HEK293 (cell line): ENCODE measurements around the gene PIK3CD.
"Not testable (repeated sequence)": the region's sequence is repeated elsewhere in the genome, so short reads cannot be mapped to it uniquely, and the experiment has no call there.

Experiments used
- CTCF ChIA-PET: fragments of 350-600 bp; formaldehyde crosslinking; extraction: SDS; loops from one replicate; lab custom pipeline; 2021; ENCODE audit warnings: antibody characterized with exemption; lab: Yijun Ruan, JAX
- POLR2A ChIA-PET: fragments of 300-600 bp; formaldehyde crosslinking; extraction: SDS; loops from one replicate; lab custom pipeline; 2020; ENCODE audit warnings: antibody characterized with exemption, inconsistent platforms; lab: Yijun Ruan, JAX
- H3K27ac ChIP-seq: fragments of 200-500 bp; sonication (Bioruptor generic); 2 replicates; pipeline ENCODE4 v1.5.1; 2014; ENCODE audit warnings: low read depth, low read length, control low read depth, inconsistent platforms; ENCODE audit errors: extremely low read depth
- H3K36me3 ChIP-seq, 2 experiments: fragments of 200-500 bp in 1 of 2; sonication (Bioruptor generic) in 1 of 2; 1 replicate in 1 of 2; 2 replicates in 1 of 2; pipeline ENCODE4 v1.5.1; 2014 to 2017; ENCODE audit warnings: inconsistent platforms in 2 of 2, low read length in 2 of 2; ENCODE audit not compliant: control insufficient read depth in 2 of 2, insufficient read depth in 1 of 2
- H3K4me1 ChIP-seq: fragments of 200-500 bp; sonication (Bioruptor generic); 2 replicates; pipeline ENCODE4 v1.5.1; 2014; ENCODE audit warnings: mild to moderate bottlenecking, low read length, inconsistent platforms; ENCODE audit not compliant: control insufficient read depth, insufficient read depth
- H3K4me3 ChIP-seq: 2 replicates; pipeline ENCODE4 v1.5.1; 2011; ENCODE audit warnings: low read depth, mild to moderate bottlenecking, control low read depth, low read length, moderate library complexity
- H3K9me3 ChIP-seq: fragments of 200-500 bp; sonication (Bioruptor generic); 2 replicates; pipeline ENCODE4 v1.5.1; 2014; ENCODE audit warnings: low read depth, low read length, inconsistent platforms; ENCODE audit not compliant: control insufficient read depth, insufficient read depth
- EGR2 ChIP-seq: fragments of 450-650 bp; formaldehyde crosslinking; IDR thresholded peaks from 2 replicates; pipeline ENCODE4 v1.5.1; 2016; ENCODE audit warnings: low read depth, missing biosample characterization, missing genetic modification characterization
- KLF9 ChIP-seq: fragments of 450-650 bp; formaldehyde crosslinking; IDR thresholded peaks from 2 replicates; pipeline ENCODE4 v1.5.1; 2016; ENCODE audit warnings: missing biosample characterization, missing genetic modification characterization, low read depth
- MEIS1 ChIP-seq: sonication (generic); formaldehyde crosslinking; IDR thresholded peaks from 2 replicates; pipeline ENCODE4 v1.8.1; 2022; ENCODE audit warnings: missing genetic modification reagents, mild to moderate bottlenecking, borderline replicate concordance
- PRDM6 ChIP-seq: fragments of 450-650 bp; formaldehyde crosslinking; IDR thresholded peaks from 2 replicates; pipeline ENCODE4 v1.5.1; 2017; ENCODE audit warnings: missing biosample characterization, missing genetic modification characterization
- TSHZ1 ChIP-seq: fragments of 450-650 bp; formaldehyde crosslinking; IDR thresholded peaks from 2 replicates; pipeline ENCODE4 v1.5.1; 2016; ENCODE audit warnings: missing biosample characterization, missing genetic modification characterization, borderline replicate concordance
- ZBTB20 ChIP-seq: fragments of 450-650 bp; formaldehyde crosslinking; IDR thresholded peaks from 2 replicates; pipeline ENCODE4 v1.5.1; 2016; ENCODE audit warnings: missing biosample characterization, missing genetic modification characterization
- ZBTB21 ChIP-seq: fragments of 450-650 bp; formaldehyde crosslinking; IDR thresholded peaks from 2 replicates; pipeline ENCODE4 v1.5.1; 2017; ENCODE audit warnings: missing biosample characterization, missing genetic modification characterization
- ZBTB6 ChIP-seq: fragments of 450-650 bp; formaldehyde crosslinking; IDR thresholded peaks from 2 replicates; pipeline ENCODE4 v1.5.1; 2017; ENCODE audit warnings: missing biosample characterization, missing genetic modification characterization
- ZBTB7A ChIP-seq: fragments of 450-650 bp; formaldehyde crosslinking; IDR thresholded peaks from 2 replicates; pipeline ENCODE4 v1.5.1; 2016; ENCODE audit warnings: low read depth, missing biosample characterization, missing genetic modification characterization
- ZNF10 ChIP-seq: fragments of 450-650 bp; formaldehyde crosslinking; IDR thresholded peaks from 2 replicates; pipeline ENCODE4 v1.5.1; 2017; ENCODE audit warnings: missing biosample characterization, missing genetic modification characterization
- ZNF221 ChIP-seq: fragments of 450-650 bp; formaldehyde crosslinking; IDR thresholded peaks from 2 replicates; pipeline ENCODE4 v1.5.1; 2017; ENCODE audit warnings: missing biosample characterization, missing genetic modification characterization, borderline replicate concordance
- ZNF23 ChIP-seq: fragments of 450-650 bp; formaldehyde crosslinking; IDR thresholded peaks from 2 replicates; pipeline ENCODE4 v1.5.1; 2016; ENCODE audit warnings: missing biosample characterization, missing genetic modification characterization, borderline replicate concordance
- ZNF416 ChIP-seq: fragments of 450-650 bp; formaldehyde crosslinking; IDR thresholded peaks from 2 replicates; pipeline ENCODE4 v1.5.1; 2016; ENCODE audit warnings: missing biosample characterization, missing genetic modification characterization
- ZNF48 ChIP-seq: fragments of 450-650 bp; formaldehyde crosslinking; IDR thresholded peaks from 2 replicates; pipeline ENCODE4 v1.5.1; 2016; ENCODE audit warnings: missing biosample characterization, missing genetic modification characterization
- ZNF530 ChIP-seq: fragments of 450-650 bp; formaldehyde crosslinking; IDR thresholded peaks from 2 replicates; pipeline ENCODE4 v1.5.1; 2016; ENCODE audit warnings: low read depth, missing biosample characterization, missing genetic modification characterization
- ZNF555 ChIP-seq: fragments of 450-650 bp; formaldehyde crosslinking; conservative IDR thresholded peaks from 2 replicates; pipeline ENCODE4 v1.5.1; 2017; ENCODE audit warnings: missing biosample characterization, mild to moderate bottlenecking, missing genetic modification characterization, inconsistent platforms
- ZNF664 ChIP-seq: fragments of 450-650 bp; formaldehyde crosslinking; IDR thresholded peaks from 2 replicates; pipeline ENCODE4 v1.5.1; 2016; ENCODE audit warnings: missing biosample characterization, missing genetic modification characterization

The PIK3CD gene

GRCh38 chr1:9746211-9746610 lies 94.7 kb downstream of the PIK3CD start (continued):
- TF ChIP-seq PRDM6 (tag by site-specific recombination): no peak

GRCh38 chr1:9746651-9747050 lies 95.1 kb downstream of the PIK3CD start:
- ChIA-PET CTCF (interaction anchor here (0.6 to 1.5 kb wide), 5 partner anchors 21 to 128 kb away, joined by 3 to 7 read pairs (median 3); no protein-coding TSS in a partner anchor), POLR2A (interaction anchor here (0.6 kb wide), 1 partner anchor 1918 kb away, joined by 4 read pairs; no protein-coding TSS in a partner anchor)
- peaks cover 59 to 90% of the 10 kb centered on the region in 2 experiments for H3K36me3 ChIP-seq
- no peak overlapping the region for H3K4me3 ChIP-seq
- no peaks in the 10 kb centered on the region for H3K4me1 ChIP-seq
- TF ChIP-seq ZNF530 (tag by site-specific recombination) (no peak), ZNF416 (tag by site-specific recombination) (no peak), ZNF555 (tag by site-specific recombination) (no peak), ZBTB6 (tag by site-specific recombination) (no peak), EGR2 (tag by site-specific recombination) (peak; percentile 31; the same call in 1 of the 2 replicates), ZNF23 (no peak)
- H3K9me3 ChIP-seq: no peaks in the 10 kb centered on the region
- H3K27ac ChIP-seq: no peak overlapping the region

DNA sequence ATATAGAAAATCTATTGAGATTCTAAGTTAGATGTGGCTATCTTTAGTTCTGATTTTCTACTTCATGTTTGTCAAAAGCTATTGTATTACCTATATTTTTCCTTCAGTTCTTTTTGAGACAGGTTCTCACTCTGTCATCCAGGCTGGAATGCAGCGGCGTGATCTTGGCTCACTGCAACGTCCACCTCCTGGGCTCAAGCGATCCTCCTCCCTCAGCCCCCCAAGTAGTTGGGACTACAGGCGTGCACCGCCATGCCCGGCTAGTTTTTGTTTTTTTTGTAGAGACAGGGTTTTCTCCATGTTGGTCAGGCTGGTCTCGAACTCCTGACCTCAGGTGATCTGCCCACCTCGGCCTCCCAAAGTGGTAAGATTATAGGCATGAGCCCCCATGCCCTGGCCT lies 96.9 kb downstream of the PIK3CD start:
- H3K4me3 ChIP-seq, H3K9me3 ChIP-seq, POLR2A ChIA-PET, H3K27ac ChIP-seq, CTCF ChIA-PET, H3K4me1 ChIP-seq: not testable (repeated sequence)
- H3K36me3 ChIP-seq: peaks cover 46 to 87% of the 10 kb centered on the region in 2 experiments

GRCh38 chr1:9749361-9749760 lies 97.8 kb downstream of the PIK3CD start:
- H3K4me1 ChIP-seq: no peaks in the 10 kb centered on the region
- H3K4me3 ChIP-seq: no peak overlapping the region
- TF ChIP-seq MEIS1 (CRISPR knock-in tag): no peak
- TF ChIP-seq ZBTB21 (tag by site-specific recombination): no peak
- TF ChIP-seq ZNF10 (tag by site-specific recombination): no peak
- TF ChIP-seq ZBTB20: no peak
- TF ChIP-seq TSHZ1 (tag by site-specific recombination): no peak
- TF ChIP-seq ZNF48 (tag by site-specific recombination): no peak
- no peak for TF ChIP-seq KLF9 (tag by site-specific recombination)
- TF ChIP-seq ZNF664 (tag by site-specific recombination): no peak
- TF ChIP-seq ZNF221: no peak
- no peak for TF ChIP-seq ZBTB7A (tag by site-specific recombination)
- H3K9me3 ChIP-seq: no peaks in the 10 kb centered on the region
- POLR2A ChIA-PET: no interaction called here
- no peak overlapping the region for H3K27ac ChIP-seq
- CTCF ChIA-PET: interaction anchor here (0.8 kb wide), 1 partner anchor 121 kb away, joined by 3 read pairs; no protein-coding TSS in a partner anchor
- peaks cover 38 to 84% of the 10 kb centered on the region in 2 experiments for H3K36me3 ChIP-seq
